ENCODE results near the gene LRRIQ4. TPM values are rescaled to one million over a fixed set of nuclear protein-coding genes. Genes with fewer than 3 reads are reported as not detected.

LRRIQ4 gene
- total RNA-seq, 2 experiments from 2014 or later: not detected

GRCh38 chr3:169780742-169781141 lies 31.9 kb upstream of the LRRIQ4 start:
- Histone ChIP-seq H3K36me3 (ENCODE audit: insufficient read depth, low read length) (peaks cover 86% of the 10 kb centered on the region), H3K4me3 (ENCODE audit: low read length) (no peak overlapping the region), H3K27me3 (ENCODE audit: control insufficient read depth in 1 of 2, insufficient read depth in 2 of 2, low read length in 2 of 2) (no peaks in the 10 kb centered on the region), H3K27ac (ENCODE audit: low read depth in 1 of 2, low read length in 2 of 2) (no peak overlapping the region), H3K4me1 (ENCODE audit: insufficient read depth, low read length) (peaks cover 8% of the 10 kb centered on the region), H3K9me3 (ENCODE audit: control insufficient read depth in 1 of 2, insufficient read depth in 1 of 2, low read length in 2 of 2) (no peaks in the 10 kb centered on the region)
- H3K4me1 Mint-ChIP-seq (ENCODE audit: low read depth): peaks cover 52% of the 10 kb centered on the region
- CTCF ChIA-PET: no interaction called here
- no peak overlapping the region for H3K27ac Mint-ChIP-seq
- intact Hi-C loops (cut with DNase I, micrococcal nuclease): no loop called here
- DNase-seq (no peak), ATAC-seq (ENCODE audit: poor library complexity) (no peak)
- no peaks in the 10 kb centered on the region for H3K9me3 Mint-ChIP-seq
- peaks cover 93% of the 10 kb centered on the region for H3K36me3 Mint-ChIP-seq (ENCODE audit: low read depth)
- POLR2A ChIA-PET: no interaction called here
- H3K4me3 Mint-ChIP-seq: no peak overlapping the region
- no peak for TF ChIP-seq CTCF (IDR thresholded peaks at IDR 0.05)
- H3K27me3 Mint-ChIP-seq: no peaks in the 10 kb centered on the region

- no peaks in the 10 kb centered on the region for H3K27me3 Mint-ChIP-seq
- CTCF ChIA-PET: no interaction called here
- H3K27me3 ChIP-seq (ENCODE audit: control insufficient read depth in 1 of 2, insufficient read depth in 2 of 2, low read length in 2 of 2): no peaks in the 10 kb centered on the region
- H3K36me3 Mint-ChIP-seq (ENCODE audit: low read depth): peaks cover 93% of the 10 kb centered on the region
- H3K9me3 Mint-ChIP-seq: no peaks in the 10 kb centered on the region
- peaks cover 8% of the 10 kb centered on the region for H3K4me1 ChIP-seq (ENCODE audit: insufficient read depth, low read length)
- no peak overlapping the region for H3K4me3 Mint-ChIP-seq
- no peak for ATAC-seq (ENCODE audit: poor library complexity)
- no peak overlapping the region for H3K4me3 ChIP-seq (ENCODE audit: low read length)
- no peak overlapping the region for H3K27ac ChIP-seq (ENCODE audit: low read depth in 1 of 2, low read length in 2 of 2)
- H3K4me1 Mint-ChIP-seq (ENCODE audit: low read depth): peaks cover 47% of the 10 kb centered on the region
- no peaks in the 10 kb centered on the region for H3K9me3 ChIP-seq (ENCODE audit: control insufficient read depth in 1 of 2, insufficient read depth in 1 of 2, low read length in 2 of 2)
- intact Hi-C loops (cut with DNase I, micrococcal nuclease): no loop called here
- H3K36me3 ChIP-seq (ENCODE audit: insufficient read depth, low read length): peaks cover 86% of the 10 kb centered on the region
- H3K27ac Mint-ChIP-seq: peak overlapping the region; percentile 32
- POLR2A ChIA-PET: no interaction called here
- DNase-seq: no peak
- no peak for TF ChIP-seq CTCF (IDR thresholded peaks at IDR 0.05)
Measured at GRCh38 chr3:169781209-169781855, 31.3 kb upstream of the LRRIQ4 start.

- Mint-ChIP-seq H3K36me3 (ENCODE audit: low read depth) (peaks cover 81% of the 10 kb centered on the region), H3K4me3 (no peak overlapping the region), H3K9me3 (no peaks in the 10 kb centered on the region), H3K27me3 (no peaks in the 10 kb centered on the region), H3K4me1 (ENCODE audit: low read depth) (no peaks in the 10 kb centered on the region), H3K27ac (no peak overlapping the region)
- Histone ChIP-seq H3K27ac (ENCODE audit: low read depth in 1 of 2, low read length in 2 of 2) (no peak overlapping the region), H3K9me3 (ENCODE audit: control insufficient read depth in 1 of 2, insufficient read depth in 1 of 2, low read length in 2 of 2) (no peaks in the 10 kb centered on the region), H3K36me3 (ENCODE audit: insufficient read depth, low read length) (peaks cover 62% of the 10 kb centered on the region), H3K27me3 (ENCODE audit: control insufficient read depth in 1 of 2, insufficient read depth in 2 of 2, low read length in 2 of 2) (no peaks in the 10 kb centered on the region), H3K4me1 (ENCODE audit: insufficient read depth, low read length) (no peaks in the 10 kb centered on the region), H3K4me3 (ENCODE audit: low read length) (no peak overlapping the region)
- ATAC-seq (ENCODE audit: poor library complexity): no peak
- intact Hi-C loops (cut with DNase I, micrococcal nuclease): no loop called here
- no peak for DNase-seq
- no peak for TF ChIP-seq CTCF (IDR thresholded peaks at IDR 0.05)
- ChIA-PET POLR2A (no interaction called here), CTCF (no interaction called here)
Measured at GRCh38 chr3:169787120-169787519, 25.6 kb upstream of the LRRIQ4 start.

Measured in CD4-positive, alpha-beta T cell (primary cell).